ENCODE measurements around the gene CORO7.

DNA sequence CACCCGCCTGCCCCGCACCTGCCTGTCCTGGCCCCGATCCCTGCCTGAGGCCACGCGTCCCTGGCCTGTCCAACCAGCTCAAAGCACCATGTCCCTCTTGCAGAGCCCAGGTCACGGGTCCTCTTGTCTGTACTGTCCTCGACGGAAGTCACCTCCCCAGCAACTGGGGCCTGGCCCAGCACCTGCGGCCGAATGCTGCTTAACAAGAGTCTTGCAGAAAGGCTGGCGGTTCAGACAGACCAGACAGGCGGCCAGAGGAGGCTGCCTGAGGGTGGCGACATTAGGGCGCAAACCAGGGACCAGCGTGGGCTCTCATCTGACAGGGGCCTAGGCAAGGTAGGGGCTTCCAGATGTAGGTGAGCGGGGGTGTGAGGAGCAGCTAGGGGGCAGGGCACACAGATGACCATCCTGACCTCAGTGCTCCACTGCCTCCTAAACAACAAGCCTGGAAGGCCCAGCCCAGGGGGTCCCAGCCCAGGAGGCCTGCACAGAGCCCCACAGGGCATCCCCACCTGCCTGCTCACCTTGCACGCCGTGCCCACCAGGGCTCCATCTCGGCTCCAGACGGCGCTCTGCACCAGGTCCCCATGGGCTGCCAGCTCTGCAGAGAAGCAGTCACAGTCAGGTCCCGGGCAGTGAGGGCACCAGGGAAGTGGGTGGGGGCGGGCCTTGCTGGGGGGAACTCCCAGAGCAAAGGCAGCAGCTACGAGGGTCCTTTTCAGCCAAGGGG is 11.3 kb downstream of the CORO7 start:
- TF ChIP-seq POLR2AphosphoS5 (IDR thresholded peaks at IDR 0.05; ENCODE audit: low read depth, low read length): no peak
- TF ChIP-seq TAF1 (IDR thresholded peaks at IDR 0.05; ENCODE audit: borderline replicate concordance, insufficient read depth, low read length): no peak
- TF ChIP-seq, protein P1, sequence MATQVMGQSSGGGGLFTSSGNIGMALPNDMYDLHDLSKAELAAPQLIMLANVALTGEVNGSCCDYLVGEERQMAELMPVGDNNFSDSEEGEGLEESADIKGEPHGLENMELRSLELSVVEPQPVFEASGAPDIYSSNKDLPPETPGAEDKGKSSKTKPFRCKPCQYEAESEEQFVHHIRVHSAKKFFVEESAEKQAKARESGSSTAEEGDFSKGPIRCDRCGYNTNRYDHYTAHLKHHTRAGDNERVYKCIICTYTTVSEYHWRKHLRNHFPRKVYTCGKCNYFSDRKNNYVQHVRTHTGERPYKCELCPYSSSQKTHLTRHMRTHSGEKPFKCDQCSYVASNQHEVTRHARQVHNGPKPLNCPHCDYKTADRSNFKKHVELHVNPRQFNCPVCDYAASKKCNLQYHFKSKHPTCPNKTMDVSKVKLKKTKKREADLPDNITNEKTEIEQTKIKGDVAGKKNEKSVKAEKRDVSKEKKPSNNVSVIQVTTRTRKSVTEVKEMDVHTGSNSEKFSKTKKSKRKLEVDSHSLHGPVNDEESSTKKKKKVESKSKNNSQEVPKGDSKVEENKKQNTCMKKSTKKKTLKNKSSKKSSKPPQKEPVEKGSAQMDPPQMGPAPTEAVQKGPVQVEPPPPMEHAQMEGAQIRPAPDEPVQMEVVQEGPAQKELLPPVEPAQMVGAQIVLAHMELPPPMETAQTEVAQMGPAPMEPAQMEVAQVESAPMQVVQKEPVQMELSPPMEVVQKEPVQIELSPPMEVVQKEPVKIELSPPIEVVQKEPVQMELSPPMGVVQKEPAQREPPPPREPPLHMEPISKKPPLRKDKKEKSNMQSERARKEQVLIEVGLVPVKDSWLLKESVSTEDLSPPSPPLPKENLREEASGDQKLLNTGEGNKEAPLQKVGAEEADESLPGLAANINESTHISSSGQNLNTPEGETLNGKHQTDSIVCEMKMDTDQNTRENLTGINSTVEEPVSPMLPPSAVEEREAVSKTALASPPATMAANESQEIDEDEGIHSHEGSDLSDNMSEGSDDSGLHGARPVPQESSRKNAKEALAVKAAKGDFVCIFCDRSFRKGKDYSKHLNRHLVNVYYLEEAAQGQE (IDR thresholded peaks at IDR 0.05; ENCODE audit: insufficient read depth in 1 of 2, low read depth in 2 of 2, low read length in 2 of 2): no peak
- no peak for TF ChIP-seq SIN3A (IDR thresholded peaks at IDR 0.05; ENCODE audit: borderline replicate concordance, insufficient read depth, low read length)
- no peak for TF ChIP-seq FOXP2 (optimal IDR thresholded peaks at IDR 0.05; ENCODE audit: borderline replicate concordance, extremely low read depth, extremely low read length, insufficient read depth)

Data from PFSK-1 (cell line).